ENCODE data around the gene ARID1B.

Gene ARID1B

DNA sequence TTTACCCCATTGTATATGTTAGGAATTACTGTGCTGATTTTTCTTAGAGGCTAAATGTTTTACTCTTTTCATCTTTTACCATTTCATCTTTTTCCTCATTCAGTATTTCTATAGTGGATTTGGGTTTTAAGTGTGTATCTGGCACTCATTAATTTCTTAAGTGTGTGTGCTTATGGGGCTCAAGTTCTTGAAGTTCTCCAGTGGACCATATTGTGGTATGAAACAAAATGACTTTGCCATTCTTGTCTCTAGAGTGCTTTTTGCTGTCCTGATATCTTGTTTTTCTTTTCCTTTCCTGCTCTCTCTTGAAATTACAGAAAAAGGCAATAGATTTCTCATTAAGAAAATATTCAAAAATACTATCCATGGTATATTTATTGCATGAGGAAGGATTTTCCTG lies 123.1 kb downstream of the ARID1B start:
- no peak for FAIRE-seq
- DNase-seq (ENCODE audit: insufficient read length, low spot score) = no peak

DNA sequence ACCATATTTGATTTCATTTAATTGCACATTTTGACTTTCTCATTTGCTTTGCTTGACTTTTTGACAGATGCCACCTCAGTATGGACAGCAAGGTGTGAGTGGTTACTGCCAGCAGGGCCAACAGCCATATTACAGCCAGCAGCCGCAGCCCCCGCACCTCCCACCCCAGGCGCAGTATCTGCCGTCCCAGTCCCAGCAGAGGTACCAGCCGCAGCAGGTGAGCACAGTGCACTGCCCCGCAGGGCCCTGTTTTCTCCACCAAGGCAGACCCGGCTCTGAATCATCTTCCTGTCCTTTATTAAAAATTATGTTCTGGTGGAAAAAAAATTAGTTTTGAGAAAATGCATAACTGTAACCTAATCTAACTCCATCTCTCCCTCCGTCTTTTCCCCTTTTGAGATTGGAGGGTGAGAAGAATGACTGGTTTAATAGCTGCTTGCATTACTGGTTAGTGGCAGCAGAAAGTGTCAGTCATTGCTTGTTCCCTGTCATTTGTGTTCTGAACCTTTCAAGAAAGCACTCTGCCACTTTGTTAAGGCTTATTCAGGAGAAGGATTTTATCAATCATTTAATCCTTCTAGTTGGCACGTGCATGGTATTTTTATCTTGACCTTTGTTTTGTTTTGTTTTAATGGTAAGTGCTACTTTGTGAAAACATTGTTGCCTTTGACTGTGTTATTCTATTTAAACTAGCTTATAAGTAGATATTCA lies 124.3 kb downstream of the ARID1B start:
- FAIRE-seq = no peak

DNA sequence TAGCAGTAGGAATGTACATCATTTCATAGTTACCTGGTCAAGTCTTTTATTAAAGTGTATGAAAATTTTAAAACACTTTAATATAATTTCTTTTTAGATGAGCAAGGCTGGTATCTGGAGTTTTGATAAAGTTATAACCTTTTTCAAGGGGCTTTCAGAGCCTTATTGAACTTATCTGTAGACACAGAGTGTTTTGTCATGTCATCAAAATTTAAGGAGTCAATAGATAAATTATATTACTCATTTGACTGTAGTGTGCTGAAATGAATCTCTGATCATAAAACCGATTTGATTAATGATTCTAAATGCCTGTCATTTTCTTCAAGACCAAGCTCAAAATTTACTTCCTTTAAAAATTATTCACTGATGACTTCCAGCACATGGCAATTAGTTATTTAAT lies 125.6 kb downstream of the ARID1B start:
- no peak for DNase-seq (ENCODE audit: insufficient read length, low spot score)
- no peak for FAIRE-seq

More for the DNA sequence above, 124.3 kb downstream of the ARID1B start:
- DNase-seq (ENCODE audit: insufficient read length, low spot score) = no peak

DNA sequence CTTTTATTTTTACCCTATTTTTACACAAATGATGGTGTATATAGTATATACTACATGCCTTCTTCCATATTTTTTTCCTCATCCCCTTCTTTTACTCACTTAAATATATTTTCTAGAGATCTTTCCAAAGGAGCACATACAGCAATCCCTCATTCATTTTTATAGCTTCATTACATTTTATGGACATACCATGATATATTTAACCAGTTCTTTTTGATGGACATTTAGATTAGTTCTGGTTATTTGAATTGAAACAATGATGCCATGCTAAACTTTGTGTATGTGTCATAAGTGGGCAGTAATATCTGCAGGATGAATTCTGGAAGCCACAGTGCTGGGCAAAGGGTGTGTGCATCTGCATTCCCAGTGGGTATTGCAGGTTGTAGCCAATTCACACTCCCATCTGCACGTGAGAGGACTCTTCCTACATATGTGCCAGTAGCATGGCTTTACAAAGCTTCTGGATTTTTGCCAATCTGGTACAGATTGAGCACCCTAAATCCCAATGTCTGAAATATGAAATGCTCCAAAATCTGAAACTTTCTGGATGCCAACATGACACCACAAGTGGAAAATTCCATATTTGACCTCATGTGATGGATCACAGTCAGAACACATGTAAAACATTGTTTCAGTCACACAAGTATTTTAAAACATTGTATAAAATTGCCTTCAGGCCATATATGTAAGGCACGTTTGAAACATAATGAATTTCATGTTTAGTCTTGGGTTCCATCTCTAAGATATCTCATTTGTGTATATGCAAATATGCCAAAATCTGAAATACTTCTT lies 127.2 kb downstream of the ARID1B start:
- DNase-seq (ENCODE audit: insufficient read length, low spot score) (no peak), FAIRE-seq (peak; percentile 86)

DNA sequence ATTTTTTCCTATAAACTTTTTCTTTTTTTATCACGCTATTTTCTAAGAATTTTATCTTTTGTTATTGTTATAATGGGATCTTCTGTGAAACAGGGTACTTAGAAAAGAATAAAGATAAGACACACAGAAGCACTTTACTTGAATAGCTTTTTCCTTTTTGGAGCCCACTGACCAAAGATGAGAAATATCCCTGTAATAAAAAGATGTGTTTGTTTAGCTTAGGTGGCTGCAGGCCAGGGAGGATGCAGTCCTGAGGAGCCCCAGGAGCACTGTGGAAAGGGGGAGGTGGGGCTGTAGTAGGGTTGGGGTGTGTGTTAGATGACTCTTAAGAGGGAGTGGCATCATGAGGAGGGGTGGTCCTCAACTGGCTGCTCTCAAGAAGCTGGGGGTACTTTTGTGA lies 128.6 kb downstream of the ARID1B start:
- DNase-seq (ENCODE audit: insufficient read length, low spot score) (no peak), FAIRE-seq (no peak)

DNA sequence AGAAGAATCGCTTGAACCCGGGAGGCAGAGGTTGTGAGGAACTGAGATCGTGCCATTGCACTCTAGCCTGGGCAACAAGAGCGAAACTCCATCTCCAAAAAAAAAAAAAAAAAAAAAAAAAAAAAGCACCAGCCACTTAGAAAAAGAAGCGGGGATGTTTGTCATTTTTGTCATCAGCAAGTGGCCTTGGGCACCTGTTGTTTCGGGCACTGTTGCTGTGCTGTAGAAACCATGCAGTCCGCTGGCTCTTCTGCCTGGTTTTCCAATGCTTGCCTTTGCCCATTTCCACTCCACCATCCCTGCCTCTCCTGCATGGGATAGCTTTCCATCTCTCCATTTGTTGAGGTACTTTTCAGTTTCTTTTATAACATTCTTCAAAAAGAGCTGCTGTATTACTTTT lies 129.3 kb downstream of the ARID1B start:
- DNase-seq (ENCODE audit: insufficient read length, low spot score) = no peak

DNA sequence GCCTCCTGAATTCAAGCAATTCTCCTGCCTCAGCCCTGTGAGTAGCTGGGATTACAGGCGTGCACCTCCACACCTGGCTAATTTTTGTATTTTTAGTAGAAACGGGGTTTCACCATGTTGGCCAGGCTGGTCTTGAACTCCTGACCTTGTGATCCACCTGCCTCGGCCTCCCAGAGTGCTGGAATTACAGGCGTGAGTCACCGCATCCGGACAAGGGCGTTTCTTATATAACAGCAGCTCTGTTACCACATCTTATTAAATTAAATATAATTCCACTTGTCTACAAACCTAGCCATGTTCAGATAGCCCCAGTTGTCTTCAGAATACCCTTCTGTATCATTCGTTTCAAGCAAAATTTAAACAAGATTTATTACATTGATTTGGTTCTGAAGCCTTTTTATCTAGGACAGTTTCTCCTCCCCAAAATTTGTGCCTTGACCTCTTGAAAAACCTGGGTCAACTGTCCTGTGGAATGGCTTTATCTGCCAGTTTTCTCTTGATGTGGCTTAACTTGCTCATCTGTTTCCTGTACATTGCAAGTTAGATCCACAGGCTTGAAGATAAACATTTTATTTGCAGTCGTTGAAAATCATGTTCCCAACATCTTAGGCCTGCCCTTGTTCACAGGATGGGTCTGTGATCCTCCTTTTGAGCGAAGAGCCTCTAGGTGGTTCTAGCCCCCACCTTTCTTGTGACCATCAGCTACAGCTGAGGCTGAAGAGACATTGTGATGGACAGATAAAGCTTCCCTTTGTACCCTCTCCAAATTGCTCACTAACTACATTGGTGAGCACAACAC lies 132.2 kb downstream of the ARID1B start:
- no peak for DNase-seq (ENCODE audit: insufficient read length, low spot score)
- no peak for FAIRE-seq

More for the DNA sequence above, 129.3 kb downstream of the ARID1B start:
- no peak for FAIRE-seq

DNA sequence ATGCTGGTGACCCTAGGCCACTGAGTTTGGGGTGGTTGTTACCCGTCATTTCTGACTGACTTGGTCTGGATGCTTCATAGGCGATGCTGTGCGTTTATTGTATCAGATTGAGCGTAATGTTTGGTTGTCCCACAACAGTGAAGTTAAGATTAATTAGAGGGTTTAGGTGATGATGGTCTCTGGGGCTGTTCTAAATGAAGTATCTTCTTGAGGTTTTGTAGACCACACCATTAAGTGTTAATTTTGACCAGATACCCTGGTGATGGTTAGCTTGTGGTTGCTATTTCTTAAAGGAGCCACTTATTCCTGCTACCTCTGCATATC lies 132.8 kb downstream of the ARID1B start:
- no peak for FAIRE-seq
- DNase-seq (ENCODE audit: insufficient read length, low spot score) = no peak

DNA sequence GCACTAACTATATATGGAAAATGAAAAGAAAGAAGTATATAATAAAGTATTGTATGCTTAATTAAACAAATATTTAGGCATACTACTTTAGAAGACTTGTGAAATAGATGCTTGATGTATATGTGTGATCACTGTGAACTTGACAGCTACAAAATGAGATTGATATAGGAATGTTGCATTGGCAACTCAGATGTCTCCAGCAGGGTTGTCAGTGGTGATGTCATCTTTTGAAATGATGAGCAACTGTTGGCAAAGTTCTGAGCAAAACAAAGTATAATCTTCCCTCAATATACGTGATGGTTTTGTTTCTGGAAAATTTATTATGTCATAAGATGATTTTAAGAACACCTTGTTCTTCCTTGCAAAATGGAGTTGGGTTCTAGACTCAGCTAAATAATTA lies 133.8 kb downstream of the ARID1B start:
- FAIRE-seq (no peak), DNase-seq (ENCODE audit: insufficient read length, low spot score) (no peak)

DNA sequence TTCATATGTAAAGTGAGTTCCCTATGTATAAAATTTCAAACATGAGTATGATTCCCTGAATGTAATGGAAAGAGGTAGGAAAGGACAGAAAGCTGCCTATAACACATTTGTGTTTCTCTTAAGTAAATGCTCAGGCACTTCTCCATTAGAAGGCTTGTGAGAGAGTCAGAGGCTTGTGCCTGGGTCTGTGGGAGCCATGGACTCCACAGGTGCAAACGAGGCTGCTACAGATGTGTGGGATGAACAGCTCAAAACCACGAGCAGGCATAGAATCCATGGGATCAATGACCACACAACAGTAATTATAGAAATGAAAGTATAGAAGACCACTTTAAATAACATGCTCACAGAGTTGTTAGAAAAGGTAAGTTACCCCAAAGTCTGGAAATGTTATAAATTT lies 134.4 kb downstream of the ARID1B start:
- no peak for FAIRE-seq
- DNase-seq (ENCODE audit: insufficient read length, low spot score) = no peak

DNA sequence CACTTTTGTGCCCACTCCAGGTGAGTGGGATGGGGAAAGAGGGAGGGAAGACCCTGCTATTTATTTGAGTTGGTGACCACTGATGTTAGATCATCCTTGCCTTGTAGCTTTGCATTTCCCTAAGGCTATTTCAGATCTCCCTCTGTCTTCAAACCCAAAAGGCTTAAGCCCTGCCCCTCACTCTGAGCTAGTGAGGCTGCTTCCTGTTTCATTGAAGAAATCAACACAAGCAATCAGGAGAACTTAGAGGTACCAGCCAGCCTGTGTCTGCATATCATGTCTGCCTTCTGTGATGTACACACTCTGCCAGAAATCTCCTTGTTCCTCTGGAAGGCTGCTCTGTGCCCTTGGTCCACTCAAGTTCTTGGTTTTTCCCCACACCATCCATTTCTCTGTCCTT lies 135.3 kb downstream of the ARID1B start:
- FAIRE-seq = peak; percentile 14

DNA sequence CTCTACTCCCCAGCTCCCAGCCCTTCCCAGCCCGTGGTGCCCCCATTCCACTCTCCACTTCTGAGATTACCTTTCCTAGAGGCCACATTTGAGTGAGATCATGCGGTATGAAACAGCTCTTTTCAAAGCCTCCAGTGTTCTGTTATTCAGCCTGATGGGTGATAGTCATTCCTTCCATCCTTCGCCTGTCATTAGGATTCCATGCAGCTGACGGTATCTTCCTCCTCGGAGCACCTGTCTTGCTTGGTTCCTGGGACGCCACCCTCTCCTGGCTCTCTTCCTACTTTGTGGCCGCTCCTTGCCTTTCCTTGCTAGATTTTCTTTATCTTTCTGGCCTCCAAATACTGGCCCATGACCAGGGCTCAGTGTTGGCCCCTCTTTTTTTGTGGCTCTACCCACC lies 137.0 kb downstream of the ARID1B start:
- FAIRE-seq (no peak), DNase-seq (ENCODE audit: insufficient read length, low spot score) (no peak)

More for the DNA sequence above, 135.3 kb downstream of the ARID1B start:
- no peak for DNase-seq (ENCODE audit: insufficient read length, low spot score)

DNA sequence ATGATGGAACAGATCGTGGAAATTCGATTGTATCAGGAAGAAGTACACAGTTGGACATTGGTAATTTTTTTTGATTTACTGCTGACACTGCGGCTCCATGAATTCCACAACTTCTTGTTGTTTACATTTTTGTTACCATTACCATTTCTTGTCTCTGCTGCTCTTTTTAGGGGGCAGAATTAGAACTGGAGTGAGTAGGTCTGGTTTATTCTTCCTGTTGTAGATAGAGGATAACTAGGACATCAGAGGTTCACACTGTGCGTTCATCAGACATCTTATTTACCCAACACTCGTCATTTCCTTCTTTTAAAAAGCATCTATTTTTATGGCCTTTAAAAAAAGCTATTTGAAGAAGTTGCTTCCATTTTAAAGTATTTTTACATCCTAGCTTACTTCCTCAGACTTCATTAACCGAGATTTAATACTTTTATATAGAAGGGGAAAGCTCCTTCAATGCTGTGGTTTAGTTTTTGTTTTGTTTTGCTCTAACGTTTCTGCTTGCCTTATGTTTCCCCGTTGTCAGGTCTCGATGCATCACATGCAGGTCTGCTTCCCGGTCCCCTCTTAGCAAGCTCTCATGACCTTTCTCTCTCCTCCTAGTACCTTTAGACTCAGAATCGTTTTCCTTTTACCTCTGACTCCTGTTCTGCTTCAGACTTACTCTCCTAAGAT lies 139.1 kb downstream of the ARID1B start:
- peak; percentile 80 for FAIRE-seq
- DNase-seq (ENCODE audit: insufficient read length, low spot score) = no peak

DNA sequence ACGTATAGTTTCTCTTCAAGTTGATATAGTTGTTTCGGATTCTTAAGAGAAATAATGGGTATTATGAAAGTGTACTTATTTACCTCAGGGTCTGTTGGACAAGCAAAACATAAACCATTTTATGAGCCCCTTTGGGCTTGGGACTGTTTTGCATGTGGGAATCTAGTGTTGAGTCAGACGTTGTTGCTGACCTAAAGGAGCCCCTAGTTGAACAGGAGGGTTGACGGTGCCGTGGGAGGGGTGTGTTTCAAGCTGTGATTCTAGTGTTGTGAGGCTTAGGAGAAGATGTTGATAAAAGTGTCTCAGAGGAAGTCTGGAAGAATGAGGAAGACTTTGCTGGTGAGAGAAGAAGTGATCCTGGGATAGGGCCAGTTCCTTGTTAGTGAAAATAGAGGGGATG lies 140.0 kb downstream of the ARID1B start:
- DNase-seq (ENCODE audit: insufficient read length, low spot score) (no peak), FAIRE-seq (peak; percentile 92)

DNA sequence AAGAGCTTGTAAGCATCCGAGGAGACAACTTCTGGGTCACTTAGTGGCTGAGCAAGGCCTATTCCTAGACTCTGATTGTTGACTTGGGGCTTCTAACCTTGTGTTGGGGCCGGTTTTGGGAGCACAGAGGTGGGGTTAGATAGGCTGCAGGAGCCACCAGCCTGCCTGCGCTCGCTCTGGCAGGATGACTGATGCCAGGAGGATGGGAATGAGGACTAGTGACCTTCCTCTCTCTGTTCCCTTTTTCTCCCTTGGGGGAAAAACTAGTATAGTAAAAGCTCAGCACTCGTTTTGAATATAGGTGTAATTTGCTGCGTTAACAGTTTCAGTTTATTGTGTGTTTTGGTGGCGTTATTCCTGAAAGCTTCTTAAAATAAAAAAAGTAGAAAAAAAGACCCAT lies 141.5 kb downstream of the ARID1B start:
- DNase-seq (ENCODE audit: insufficient read length, low spot score) (no peak), FAIRE-seq (peak; percentile 89)

DNA sequence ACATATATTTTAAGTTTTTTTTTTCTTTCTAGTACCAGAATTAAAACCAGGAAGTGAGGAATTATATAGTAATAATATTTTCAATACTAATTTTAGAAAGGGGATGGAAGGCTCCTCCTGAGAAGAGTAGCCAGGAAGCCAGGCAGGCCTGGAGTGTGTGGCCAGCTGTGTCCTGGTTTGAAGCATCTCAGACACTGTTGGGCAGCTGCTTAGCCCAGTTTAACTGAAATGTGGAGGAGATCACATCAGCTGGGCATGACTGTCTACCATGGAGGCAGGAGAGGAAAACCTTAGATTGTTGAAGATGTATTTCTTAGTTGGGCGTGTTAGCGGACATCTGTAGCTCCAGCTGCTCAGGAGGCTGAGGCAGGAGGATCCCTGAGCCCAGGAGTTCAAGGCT lies 142.2 kb downstream of the ARID1B start:
- DNase-seq (ENCODE audit: insufficient read length, low spot score) (no peak), FAIRE-seq (no peak)

DNA sequence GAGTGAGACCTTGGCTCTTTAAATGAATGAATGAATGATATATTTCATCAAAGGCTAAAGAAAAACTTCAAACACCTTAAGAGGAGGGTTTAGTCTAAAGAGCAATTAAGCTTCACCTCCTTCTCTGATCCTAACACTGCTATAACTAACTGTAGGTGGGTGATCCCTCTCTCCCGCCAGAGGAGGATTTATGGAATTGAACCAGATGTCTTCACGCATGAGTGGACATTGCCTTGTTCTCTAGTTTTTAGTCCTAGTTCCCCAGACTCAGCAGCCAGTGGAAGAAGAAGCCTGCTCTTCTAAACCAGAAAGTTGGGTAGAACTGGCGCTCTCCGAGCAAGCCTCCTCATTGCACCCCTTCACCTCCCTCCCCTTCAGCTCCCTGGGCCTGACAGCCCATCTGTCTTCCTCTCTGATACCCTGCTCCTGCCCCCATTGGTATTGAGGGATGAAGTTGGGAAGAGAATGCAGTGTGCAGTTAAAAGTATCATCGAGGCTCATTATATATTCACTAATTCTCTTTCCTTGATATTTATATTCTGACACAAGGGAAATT lies 142.7 kb downstream of the ARID1B start:
- FAIRE-seq = no peak

DNA sequence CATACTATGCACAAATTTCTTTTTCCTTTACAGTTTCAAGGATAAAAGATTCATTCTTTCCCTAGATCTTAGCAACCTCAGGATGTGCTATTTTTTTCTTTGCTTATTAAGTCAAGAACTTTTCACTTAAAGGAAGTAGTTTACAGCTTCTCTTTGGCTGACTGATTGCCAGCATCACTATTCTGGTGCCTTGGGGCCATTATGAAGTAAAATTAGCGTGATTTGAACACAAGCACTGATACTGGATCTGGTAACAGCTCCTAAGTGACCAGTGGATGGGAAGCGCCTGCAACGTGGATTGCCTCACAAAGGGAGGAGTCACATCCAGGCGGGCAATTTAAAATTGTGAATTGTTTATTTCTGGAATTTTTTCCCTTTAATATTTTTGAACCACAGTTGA lies 147.1 kb downstream of the ARID1B start:
- no peak for FAIRE-seq
- no peak for DNase-seq (ENCODE audit: insufficient read length, low spot score)

More for the DNA sequence above, 142.7 kb downstream of the ARID1B start:
- no peak for DNase-seq (ENCODE audit: insufficient read length, low spot score)

DNA sequence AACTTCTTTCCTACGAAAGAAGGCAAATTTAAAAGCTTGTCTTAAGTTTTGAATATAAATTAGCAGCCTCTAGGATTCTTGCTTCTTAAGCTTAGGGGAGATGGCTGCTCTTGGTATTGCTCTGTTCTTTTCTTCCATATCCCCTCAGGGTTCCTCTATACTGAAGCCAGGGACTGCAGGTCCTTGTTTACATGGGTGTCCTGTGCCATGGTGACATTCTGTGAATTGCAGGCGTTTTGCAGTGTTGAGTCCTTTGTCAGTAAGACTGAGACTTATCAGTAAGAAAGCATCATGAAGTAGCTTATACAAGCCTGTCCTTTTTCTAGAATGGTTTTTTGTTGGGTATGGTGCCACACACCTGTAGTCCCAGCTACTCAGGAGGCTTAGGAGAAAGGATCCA lies 147.8 kb downstream of the ARID1B start:
- no peak for DNase-seq (ENCODE audit: insufficient read length, low spot score)
- FAIRE-seq = no peak

DNA sequence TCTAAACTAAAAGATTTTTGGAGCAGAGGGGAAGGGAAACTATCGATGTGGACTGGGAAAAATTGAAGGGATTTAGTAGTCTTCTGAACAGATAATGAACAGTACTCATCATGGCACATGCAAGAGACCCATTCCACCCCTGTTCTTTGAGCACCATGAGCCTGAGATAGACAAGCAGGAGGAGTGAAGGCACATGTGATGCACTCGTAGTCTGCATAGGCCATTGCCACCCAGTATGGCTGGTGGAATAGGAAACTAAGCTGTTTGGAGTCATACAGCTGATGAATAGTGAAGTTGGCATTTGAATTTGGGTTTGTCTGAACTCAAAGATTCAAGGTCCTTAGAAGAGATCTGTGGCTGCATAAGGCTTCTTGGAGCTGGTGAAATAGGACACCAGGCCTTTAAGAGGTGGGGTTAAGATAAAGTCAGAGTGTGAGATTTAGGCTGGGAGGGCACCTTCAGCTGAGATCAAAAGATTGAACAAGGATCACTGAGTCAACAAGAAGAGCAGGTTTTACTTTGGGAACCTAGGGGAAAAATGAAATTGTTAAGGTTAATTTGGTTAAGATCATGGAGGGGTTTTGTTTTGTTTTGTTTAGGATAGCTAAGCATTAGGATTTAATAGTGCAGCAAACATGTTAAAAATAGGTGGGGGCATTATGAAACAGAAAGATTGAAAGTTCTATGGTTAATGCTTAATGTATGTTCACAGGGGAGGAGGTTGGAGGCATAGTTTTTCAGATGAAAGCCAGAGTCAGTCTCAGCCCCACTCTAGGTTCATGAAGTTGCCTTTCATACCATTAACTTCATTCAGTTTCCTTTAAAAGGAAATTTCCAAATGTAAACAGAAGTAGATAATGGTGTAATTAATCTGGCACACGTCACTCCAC lies 148.8 kb downstream of the ARID1B start:
- FAIRE-seq (peak; percentile 94), DNase-seq (ENCODE audit: insufficient read length, low spot score) (no peak)

Data from GM19239 (cell line).